Stimulated activated CD8-positive, alpha-beta memory T cell treated with anti-CD3 and anti-CD28 coated beads, Interleukin-4, amount 100 ng/mL, for 1 hour (primary cell): ENCODE results near the gene TAF13.

ENCODE experiments used
- DNase-seq, 2 donors: peaks; one replicate each; pipeline ENCODE4 v3.0.0-alpha.2; 2020; ENCODE audit warnings: low read depth in 2 of 2, low spot score in 1 of 2

The TAF13 gene

GRCh38 chr1:109075531-109076490, at the start of gene TAF13:
TAF13 (minus strand) TSS chr1:109076003; CDS start chr1:109075947, 56 bp downstream.
- DNase-seq: peak; percentile 69 to 79

GRCh38 chr1:109120356-109120755, 44.6 kb upstream of the TAF13 start:
- no peak for DNase-seq

GRCh38 chr1:109118089-109118488, 42.3 kb upstream of the TAF13 start:
- DNase-seq: no peak

- DNase-seq: no peak
Observed at GRCh38 chr1:109116286-109116685, 40.5 kb upstream of the TAF13 start.

GRCh38 chr1:109115685-109116084, 39.9 kb upstream of the TAF13 start:
- DNase-seq: no peak

GRCh38 chr1:109114342-109114674, 38.5 kb upstream of the TAF13 start:
- no peak for DNase-seq

GRCh38 chr1:109113590-109114341, 38.0 kb upstream of the TAF13 start, which contains the start of gene ELAPOR1:
ELAPOR1 (plus strand) TSS chr1:109114115; CDS start chr1:109114184, 69 bp downstream.
- DNase-seq: peak in 1 of 2 donors; percentile 74

- peak; percentile 83 to 85 for DNase-seq
Observed at GRCh38 chr1:109112652-109113285, 37.0 kb upstream of the TAF13 start.

GRCh38 chr1:109112056-109112651, 36.4 kb upstream of the TAF13 start:
- DNase-seq: no peak

GRCh38 chr1:109111386-109112055, 35.7 kb upstream of the TAF13 start:
- no peak for DNase-seq

- DNase-seq: no peak
Observed at GRCh38 chr1:109109906-109110305, 34.1 kb upstream of the TAF13 start.

- no peak for DNase-seq
Observed at GRCh38 chr1:109107785-109108184, 32.0 kb upstream of the TAF13 start.

GRCh38 chr1:109105881-109106280, 30.1 kb upstream of the TAF13 start:
- no peak for DNase-seq

GRCh38 chr1:109104364-109105151, 28.8 kb upstream of the TAF13 start:
- no peak for DNase-seq

- DNase-seq: peak; percentile 89 to 95
Observed at GRCh38 chr1:109099938-109100773, 24.4 kb upstream of the TAF13 start.

- DNase-seq: no peak
Observed at GRCh38 chr1:109096120-109096519, 20.3 kb upstream of the TAF13 start.

GRCh38 chr1:109095631-109096030, 19.8 kb upstream of the TAF13 start:
- DNase-seq: no peak

- no peak for DNase-seq
Observed at GRCh38 chr1:109094871-109095270, 19.1 kb upstream of the TAF13 start.

GRCh38 chr1:109094377-109094803, 18.6 kb upstream of the TAF13 start:
- no peak for DNase-seq
